Thoracic aorta endothelial cell (primary cell): ENCODE data around the gene HSPA6. TPM values are rescaled to one million over a fixed set of nuclear protein-coding genes. Genes with fewer than 3 reads are reported as not detected.

ENCODE experiments used
- total RNA-seq: library from RNA; depleted of rRNA; stranded (reverse); fragments of >200 nt; gene quantifications from 2 replicates; pipeline ENCODE4 v1.2.3, GENCODE V29; 2012

The HSPA6 gene
- 0.22 and 0.27 TPM in 2 replicates for total RNA-seq

DNA sequence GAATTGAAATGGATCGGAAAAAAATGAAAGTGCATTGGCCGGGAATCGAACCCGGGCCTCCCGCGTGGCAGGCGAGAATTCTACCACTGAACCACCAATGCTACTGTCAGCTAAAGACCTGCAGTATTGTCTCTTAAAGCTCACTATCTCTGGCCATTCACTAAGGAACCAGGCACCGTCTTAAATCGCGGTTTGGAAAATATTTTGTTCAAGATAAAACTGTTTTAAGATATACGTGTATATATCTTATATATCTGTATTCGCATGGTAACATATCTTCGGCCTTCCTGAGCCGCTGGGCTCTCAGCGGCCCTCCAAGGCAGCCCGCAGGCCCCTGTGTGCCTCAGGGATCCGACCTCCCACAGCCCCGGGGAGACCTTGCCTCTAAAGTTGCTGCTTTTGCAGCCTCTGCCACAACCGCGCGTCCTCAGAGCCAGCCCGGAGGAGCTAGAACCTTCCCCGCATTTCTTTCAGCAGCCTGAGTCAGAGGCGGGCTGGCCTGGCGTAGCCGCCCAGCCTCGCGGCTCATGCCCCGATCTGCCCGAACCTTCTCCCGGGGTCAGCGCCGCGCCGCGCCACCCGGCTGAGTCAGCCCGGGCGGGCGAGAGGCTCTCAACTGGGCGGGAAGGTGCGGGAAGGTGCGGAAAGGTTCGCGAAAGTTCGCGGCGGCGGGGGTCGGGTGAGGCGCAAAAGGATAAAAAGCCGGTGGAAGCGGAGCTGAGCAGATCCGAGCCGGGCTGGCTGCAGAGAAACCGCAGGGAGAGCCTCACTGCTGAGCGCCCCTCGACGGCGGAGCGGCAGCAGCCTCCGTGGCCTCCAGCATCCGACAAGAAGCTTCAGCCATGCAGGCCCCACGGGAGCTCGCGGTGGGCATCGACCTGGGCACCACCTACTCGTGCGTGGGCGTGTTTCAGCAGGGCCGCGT is at the start of gene HSPA6:
Gene HSPA6 (plus strand): TSS at position 724 of the 925 bp plus-strand sequence. CDS start 119 bp downstream, at position 843.

DNA sequence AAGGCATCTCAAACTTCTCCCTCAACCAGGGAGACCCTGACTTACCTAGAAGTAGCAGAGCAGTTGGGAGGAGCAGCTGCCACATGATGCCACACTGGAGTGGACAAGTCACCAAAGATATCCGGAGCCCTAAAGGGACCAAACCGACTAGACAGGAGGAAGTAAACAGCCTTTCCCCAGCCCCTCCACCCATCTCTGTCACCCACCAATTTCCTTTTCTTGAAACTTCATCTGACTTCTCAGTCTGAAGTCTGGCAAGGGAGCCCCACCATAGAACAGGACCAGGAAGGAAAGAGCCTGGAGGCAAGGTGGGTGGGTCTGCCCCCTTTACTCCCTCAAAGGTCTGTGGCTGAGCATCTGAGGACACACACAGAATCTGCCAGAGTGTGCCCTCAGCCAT is 25.3 kb downstream of the HSPA6 start, which contains the start of gene FCGR3A:
Gene FCGR3A (minus strand): TSS at position 167 of the 400 bp plus-strand sequence. CDS start 82 bp downstream, at position 85.

Other genes starting within 250 kb of the HSPA6 start
- gene MPZ, start 214.6 kb upstream of the HSPA6 start, total RNA-seq: 1.2 and 1.3 TPM in 2 replicates
- 33.9 and 45.9 TPM in 2 replicates for gene SDHC, start 210.2 kb upstream of the HSPA6 start, total RNA-seq
- not detected in 2 replicates for gene CFAP126, start 156.7 kb upstream of the HSPA6 start, total RNA-seq
- gene FCGR2A, start 19.1 kb upstream of the HSPA6 start, total RNA-seq: 0.22 TPM in 1 of 2 replicates, not detected in the other
- gene FCGR3A, start 25.3 kb downstream of the HSPA6 start, total RNA-seq: not detected in 2 replicates
- gene FCGR3B, start 106.6 kb downstream of the HSPA6 start, total RNA-seq: not detected in 2 replicates
- not detected in 2 replicates for gene FCGR2B, start 138.6 kb downstream of the HSPA6 start, total RNA-seq
- not detected in 2 replicates for gene FCRLA, start 182.7 kb downstream of the HSPA6 start, total RNA-seq
- 0.66 and 1.0 TPM in 2 replicates for gene FCRLB, start 197.0 kb downstream of the HSPA6 start, total RNA-seq
- gene DUSP12, start 225.2 kb downstream of the HSPA6 start, total RNA-seq: 38.4 and 40.6 TPM in 2 replicates
- 74.3 and 83.1 TPM in 2 replicates for gene ATF6, start 241.8 kb downstream of the HSPA6 start, total RNA-seq